Activated B cell treated with CpG ODN at 0.5 μM for 24 hours (primary cell): ENCODE results near the gene SPATC1L. TPM values are rescaled to one million over a fixed set of nuclear protein-coding genes. Genes with fewer than 3 reads are reported as not detected.

Experiments
- ATAC-seq: fragments of 200-7000 bp; cut with Tn5 transposase; one replicate; pipeline ENCODE4 v1.10.0; 2021; ENCODE audit warnings: low read depth, mild to moderate bottlenecking, moderate library complexity
- CTCF ChIA-PET: fragments of 350-600 bp; sonication (Branson Sonifier 250); formaldehyde crosslinking; loops from one replicate; lab custom pipeline; 2021; ENCODE audit warnings: antibody characterized with exemption; lab: Charles Lee
- POLR2A ChIA-PET: fragments of 350-600 bp; sonication (Branson Sonifier 250); formaldehyde crosslinking; loops from one replicate; lab custom pipeline; 2021; ENCODE audit warnings: antibody characterized with exemption; lab: Charles Lee
- DNase-seq: peaks from one replicate; pipeline ENCODE4 v3.0.0; 2022
- H3K27ac Mint-ChIP-seq: one replicate; pipeline ENCODE4 v1.8.0; 2020; ENCODE audit warnings: mixed read lengths
- H3K27me3 Mint-ChIP-seq: one replicate; pipeline ENCODE4 v1.8.0; 2021; ENCODE audit warnings: mixed read lengths
- H3K36me3 Mint-ChIP-seq: one replicate; pipeline ENCODE4 v1.8.0; 2021; ENCODE audit warnings: low read depth, mixed read lengths
- H3K4me1 Mint-ChIP-seq: one replicate; pipeline ENCODE4 v1.8.0; 2021; ENCODE audit warnings: mixed read lengths
- H3K4me3 Mint-ChIP-seq: one replicate; pipeline ENCODE4 v1.8.0; 2020; ENCODE audit warnings: mild to moderate bottlenecking, mixed read lengths
- H3K9me3 Mint-ChIP-seq: one replicate; pipeline ENCODE4 v1.8.0; 2020; ENCODE audit warnings: mixed read lengths
- intact Hi-C: fragments of 100-400 bp; cut with micrococcal nuclease; formaldehyde crosslinking; loops from one replicate; pipeline ENCODE4 v1.15.1; 2024
- total RNA-seq: library from RNA; stranded (reverse); gene quantifications from 2 replicates; pipeline ENCODE4 v1.2.3, GENCODE V29; 2022
- TF ChIP-seq, protein P1 (sequence below): fragments of 200-600 bp; IDR thresholded peaks from one replicate; pipeline ENCODE4 v1.8.0; 2022; ENCODE audit warnings: antibody characterized with exemption, mild to moderate bottlenecking

Gene SPATC1L
- total RNA-seq, 1 donor from 2014 or later, result 7.5 TPM

GRCh38 chr21:46124083-46124925, 60.0 kb downstream of the SPATC1L start:
- CTCF ChIA-PET, result no interaction called here
- Mint-ChIP-seq H3K4me3 (no peak overlapping the region), H3K36me3 (no peaks in the 10 kb centered on the region), H3K4me1 (no peaks in the 10 kb centered on the region), H3K27me3 (no peaks in the 10 kb centered on the region), H3K27ac (no peak overlapping the region), H3K9me3 (no peaks in the 10 kb centered on the region)
- DNase-seq, result peak; percentile 9
- POLR2A ChIA-PET, result no interaction called here
- intact Hi-C loops, result no loop called here
- ATAC-seq, result no peak
- TF ChIP-seq, protein P1, sequence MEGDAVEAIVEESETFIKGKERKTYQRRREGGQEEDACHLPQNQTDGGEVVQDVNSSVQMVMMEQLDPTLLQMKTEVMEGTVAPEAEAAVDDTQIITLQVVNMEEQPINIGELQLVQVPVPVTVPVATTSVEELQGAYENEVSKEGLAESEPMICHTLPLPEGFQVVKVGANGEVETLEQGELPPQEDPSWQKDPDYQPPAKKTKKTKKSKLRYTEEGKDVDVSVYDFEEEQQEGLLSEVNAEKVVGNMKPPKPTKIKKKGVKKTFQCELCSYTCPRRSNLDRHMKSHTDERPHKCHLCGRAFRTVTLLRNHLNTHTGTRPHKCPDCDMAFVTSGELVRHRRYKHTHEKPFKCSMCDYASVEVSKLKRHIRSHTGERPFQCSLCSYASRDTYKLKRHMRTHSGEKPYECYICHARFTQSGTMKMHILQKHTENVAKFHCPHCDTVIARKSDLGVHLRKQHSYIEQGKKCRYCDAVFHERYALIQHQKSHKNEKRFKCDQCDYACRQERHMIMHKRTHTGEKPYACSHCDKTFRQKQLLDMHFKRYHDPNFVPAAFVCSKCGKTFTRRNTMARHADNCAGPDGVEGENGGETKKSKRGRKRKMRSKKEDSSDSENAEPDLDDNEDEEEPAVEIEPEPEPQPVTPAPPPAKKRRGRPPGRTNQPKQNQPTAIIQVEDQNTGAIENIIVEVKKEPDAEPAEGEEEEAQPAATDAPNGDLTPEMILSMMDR, result no peak

GRCh38 chr21:46122758-46123683, 61.2 kb downstream of the SPATC1L start:
- no peak overlapping the region for H3K4me3 Mint-ChIP-seq
- H3K36me3 Mint-ChIP-seq, result no peaks in the 10 kb centered on the region
- DNase-seq (no peak), ATAC-seq (no peak)
- ChIA-PET CTCF (no interaction called here), POLR2A (no interaction called here)
- intact Hi-C loops, result no loop called here
- H3K4me1 Mint-ChIP-seq, result no peaks in the 10 kb centered on the region
- TF ChIP-seq, protein P1, result no peak
- no peaks in the 10 kb centered on the region for H3K9me3 Mint-ChIP-seq
- no peaks in the 10 kb centered on the region for H3K27me3 Mint-ChIP-seq
- H3K27ac Mint-ChIP-seq, result no peak overlapping the region

DNA sequence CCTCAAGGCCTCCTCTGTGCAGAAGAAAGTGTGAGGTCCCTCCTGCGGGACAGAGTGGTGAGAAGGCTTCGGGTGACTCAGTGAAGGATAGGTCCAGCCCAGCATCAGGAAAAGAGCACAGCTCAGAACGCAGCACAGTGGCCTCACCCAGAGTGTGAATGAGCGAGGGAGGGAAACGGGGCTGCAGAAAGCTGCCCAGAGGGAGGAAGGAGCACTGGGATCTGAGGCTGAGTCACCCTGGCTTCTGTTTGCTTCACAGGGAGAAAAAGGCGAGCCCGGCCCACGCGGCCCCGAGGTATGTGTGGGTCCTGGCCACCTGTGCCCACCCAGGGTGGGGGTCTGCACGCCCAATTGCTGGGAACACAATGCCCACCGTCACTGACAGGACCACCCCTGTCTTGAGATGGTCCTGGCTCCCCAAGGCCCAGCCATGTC, 62.0 kb downstream of the SPATC1L start:
- CTCF ChIA-PET, result no interaction called here
- H3K9me3 Mint-ChIP-seq, result no peaks in the 10 kb centered on the region

DNA sequence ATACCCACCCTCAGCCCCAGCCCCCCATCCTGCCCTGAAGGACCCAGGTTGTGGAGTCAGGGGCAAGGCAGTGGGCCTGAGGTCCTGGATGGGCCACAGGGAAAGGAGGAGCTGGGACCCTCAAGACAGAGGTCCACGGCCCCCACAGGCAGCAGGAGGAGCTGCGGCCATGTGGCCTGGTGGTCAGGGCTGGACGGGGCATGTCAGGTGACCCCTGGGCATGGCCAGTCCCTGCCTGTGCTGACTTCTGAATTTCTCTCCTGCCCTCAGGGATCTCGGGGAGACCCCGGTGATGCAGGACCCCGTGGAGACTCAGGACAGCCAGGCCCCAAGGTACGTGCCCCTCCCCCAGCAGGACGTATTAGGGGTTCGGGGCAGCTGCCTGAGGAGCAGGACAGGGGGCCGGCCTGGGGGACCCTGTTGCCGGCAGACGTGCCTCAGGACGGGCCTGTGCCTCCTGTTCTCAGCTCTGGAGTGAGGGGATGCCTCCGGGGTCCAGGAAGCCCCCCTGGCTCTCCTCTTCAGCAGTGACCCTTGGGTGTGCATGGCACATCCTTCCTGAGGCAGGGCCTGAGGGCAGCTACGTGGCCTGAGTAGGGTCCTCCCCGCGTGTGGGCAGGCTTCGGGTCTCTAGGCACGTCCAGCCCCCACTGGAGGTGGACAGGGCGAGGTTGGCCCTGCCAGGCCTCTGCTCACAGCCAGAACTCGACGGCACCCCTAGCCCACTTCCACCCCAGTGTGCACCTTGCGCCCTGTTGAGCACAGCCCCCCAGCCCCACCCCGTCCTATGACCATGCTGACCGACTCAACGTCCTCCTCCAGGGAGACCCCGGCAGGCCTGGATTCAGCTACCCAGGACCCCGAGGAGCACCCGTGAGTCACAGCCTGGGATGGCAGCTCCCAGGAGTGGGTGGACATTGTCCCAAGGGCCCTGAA, 62.7 kb downstream of the SPATC1L start:
- Mint-ChIP-seq H3K9me3 (no peaks in the 10 kb centered on the region), H3K4me3 (no peak overlapping the region), H3K27me3 (no peaks in the 10 kb centered on the region), H3K27ac (no peak overlapping the region), H3K4me1 (no peaks in the 10 kb centered on the region), H3K36me3 (no peaks in the 10 kb centered on the region)
- POLR2A ChIA-PET, result no interaction called here
- TF ChIP-seq, protein P1, result no peak
- intact Hi-C loops, result no loop called here
- CTCF ChIA-PET, result no interaction called here
- ATAC-seq (no peak), DNase-seq (peak; percentile 11)

More for the DNA sequence above, 62.0 kb downstream of the SPATC1L start:
- no peaks in the 10 kb centered on the region for H3K36me3 Mint-ChIP-seq
- DNase-seq, result no peak
- no peaks in the 10 kb centered on the region for H3K27me3 Mint-ChIP-seq
- no peaks in the 10 kb centered on the region for H3K4me1 Mint-ChIP-seq
- no peak overlapping the region for H3K27ac Mint-ChIP-seq
- ATAC-seq, result no peak
- no peak overlapping the region for H3K4me3 Mint-ChIP-seq
- TF ChIP-seq, protein P1, result no peak
- intact Hi-C loops, result no loop called here
- POLR2A ChIA-PET, result no interaction called here
